H1 (cell line): ENCODE measurements around the gene KAT14. TPM values are rescaled to one million over a fixed set of nuclear protein-coding genes. Genes with fewer than 3 reads are reported as not detected.

Source experiments
- BACH1 ChIP-seq: IDR thresholded peaks from 2 replicates; pipeline ENCODE4 v1.6.1; 2012; ENCODE audit warnings: low read length, improper control_type of control experiment
- CEBPB ChIP-seq: IDR thresholded peaks from 2 replicates; pipeline ENCODE4 v1.6.1; 2012; ENCODE audit warnings: low read depth, low read length
- EP300 ChIP-seq, 2 experiments: IDR thresholded peaks; 1 replicate in 1 of 2; 2 replicates in 1 of 2; pipeline ENCODE4 v1.6.1; 2011 to 2012; ENCODE audit warnings: low read depth in 2 of 2, low read length in 2 of 2, mild to moderate bottlenecking in 2 of 2, borderline replicate concordance in 1 of 2, inconsistent platforms in 1 of 2, moderate library complexity in 1 of 2
- SAP30 ChIP-seq: fragments of 300-600 bp; sonication (generic); IDR thresholded peaks from 2 replicates; pipeline ENCODE4 v1.7.1; 2012; ENCODE audit warnings: low read length, moderate library complexity, mild to moderate bottlenecking, inconsistent platforms; ENCODE audit not compliant: insufficient read depth, insufficient replicate concordance
- SIN3A ChIP-seq, 2 experiments: IDR thresholded peaks in 1 of 2; conservative IDR thresholded peaks in 1 of 2; 2 replicates each; pipeline ENCODE4 v1.6.1; 2011 to 2012; ENCODE audit warnings: low read length in 2 of 2, improper control_type of control experiment in 1 of 2, low read depth in 1 of 2, mild to moderate bottlenecking in 1 of 2
- SRF ChIP-seq: IDR thresholded peaks from 2 replicates; pipeline ENCODE4 v1.6.1; 2011; ENCODE audit warnings: mild to moderate bottlenecking, low read depth, low read length, moderate library complexity
- SUZ12 ChIP-seq: fragments of 200-600 bp; sonication (generic); IDR thresholded peaks from 2 replicates; pipeline ENCODE4 v1.6.1; 2012; ENCODE audit warnings: mild to moderate bottlenecking, inconsistent platforms, low read length, moderate library complexity, mixed read lengths
- polyA plus RNA-seq, 7 experiments: library from polyadenylated mRNA; depleted of rRNA in 3 of 7; stranded (reverse) in 5 of 7; unstranded in 2 of 7; fragments of >200 nt in 5 of 7; fragments of 200-250 nt in 2 of 7; gene quantifications; 1 replicate in 5 of 7; 2 replicates in 1 of 7; 4 replicates in 1 of 7; pipeline versions ENCODE4 v1.2.1 to v1.2.3, GENCODE V29; 2011 to 2013; ENCODE audit warnings: missing spikeins in 2 of 7, mixed read lengths in 2 of 7
- total RNA-seq: library from RNA; stranded (reverse); fragmentation: NEBNext Ultra II Directional; extraction: Animal tissue kit (Norgen Biotek cat#: 25700); gene quantifications from 2 replicates; pipeline ENCODE4 v1.2.1, GENCODE V29; 2021
- TF ChIP-seq, protein P1 (sequence below): fragments of 300-600 bp; sonication (generic); IDR thresholded peaks from 2 replicates; pipeline ENCODE4 v1.7.1; 2012; ENCODE audit warnings: low read length, moderate library complexity, mild to moderate bottlenecking, inconsistent platforms; ENCODE audit not compliant: insufficient replicate concordance
- TF ChIP-seq, protein P2 (sequence below): IDR thresholded peaks from 2 replicates; pipeline ENCODE4 v1.6.1; 2011; ENCODE audit warnings: low read depth, mild to moderate bottlenecking, low read length; ENCODE audit not compliant: insufficient read depth

Gene KAT14
- total and polyA plus RNA-seq, 2 of the 8 experiments (the other 6 are each of a cell fraction or from before 2014, with no cell fraction given) = 17.3 to 29.3 TPM

DNA sequence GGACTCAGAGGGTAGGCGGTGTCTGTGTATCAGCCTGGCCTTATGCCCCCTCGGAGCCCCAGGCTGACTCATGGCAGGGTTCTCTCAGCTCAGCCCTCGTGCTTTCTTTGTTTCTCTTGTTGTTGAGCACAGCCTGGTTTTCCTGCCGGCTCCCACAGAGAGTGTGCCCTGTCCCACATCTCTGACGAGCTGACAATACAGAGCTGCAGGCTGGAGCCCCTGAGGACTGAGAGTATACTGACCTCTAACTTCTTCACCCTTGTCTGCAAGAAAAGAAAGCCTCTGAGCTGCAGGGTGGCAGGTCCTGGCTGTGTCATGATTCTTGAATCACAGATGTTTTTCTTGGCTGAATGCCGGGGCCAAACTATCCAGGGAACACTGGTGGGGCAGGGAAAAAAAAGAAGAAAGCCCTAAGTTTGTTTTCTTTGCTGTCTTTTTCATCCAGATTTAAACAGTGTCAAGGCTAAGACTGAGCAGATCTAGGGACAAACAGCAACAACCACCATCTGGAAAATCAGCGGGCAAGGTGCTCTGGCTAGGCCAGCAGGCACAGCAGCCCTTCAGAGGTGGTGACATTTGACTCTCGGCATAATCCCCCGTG, 87.4 kb downstream of the KAT14 start (continued):
- TF ChIP-seq, protein P1, sequence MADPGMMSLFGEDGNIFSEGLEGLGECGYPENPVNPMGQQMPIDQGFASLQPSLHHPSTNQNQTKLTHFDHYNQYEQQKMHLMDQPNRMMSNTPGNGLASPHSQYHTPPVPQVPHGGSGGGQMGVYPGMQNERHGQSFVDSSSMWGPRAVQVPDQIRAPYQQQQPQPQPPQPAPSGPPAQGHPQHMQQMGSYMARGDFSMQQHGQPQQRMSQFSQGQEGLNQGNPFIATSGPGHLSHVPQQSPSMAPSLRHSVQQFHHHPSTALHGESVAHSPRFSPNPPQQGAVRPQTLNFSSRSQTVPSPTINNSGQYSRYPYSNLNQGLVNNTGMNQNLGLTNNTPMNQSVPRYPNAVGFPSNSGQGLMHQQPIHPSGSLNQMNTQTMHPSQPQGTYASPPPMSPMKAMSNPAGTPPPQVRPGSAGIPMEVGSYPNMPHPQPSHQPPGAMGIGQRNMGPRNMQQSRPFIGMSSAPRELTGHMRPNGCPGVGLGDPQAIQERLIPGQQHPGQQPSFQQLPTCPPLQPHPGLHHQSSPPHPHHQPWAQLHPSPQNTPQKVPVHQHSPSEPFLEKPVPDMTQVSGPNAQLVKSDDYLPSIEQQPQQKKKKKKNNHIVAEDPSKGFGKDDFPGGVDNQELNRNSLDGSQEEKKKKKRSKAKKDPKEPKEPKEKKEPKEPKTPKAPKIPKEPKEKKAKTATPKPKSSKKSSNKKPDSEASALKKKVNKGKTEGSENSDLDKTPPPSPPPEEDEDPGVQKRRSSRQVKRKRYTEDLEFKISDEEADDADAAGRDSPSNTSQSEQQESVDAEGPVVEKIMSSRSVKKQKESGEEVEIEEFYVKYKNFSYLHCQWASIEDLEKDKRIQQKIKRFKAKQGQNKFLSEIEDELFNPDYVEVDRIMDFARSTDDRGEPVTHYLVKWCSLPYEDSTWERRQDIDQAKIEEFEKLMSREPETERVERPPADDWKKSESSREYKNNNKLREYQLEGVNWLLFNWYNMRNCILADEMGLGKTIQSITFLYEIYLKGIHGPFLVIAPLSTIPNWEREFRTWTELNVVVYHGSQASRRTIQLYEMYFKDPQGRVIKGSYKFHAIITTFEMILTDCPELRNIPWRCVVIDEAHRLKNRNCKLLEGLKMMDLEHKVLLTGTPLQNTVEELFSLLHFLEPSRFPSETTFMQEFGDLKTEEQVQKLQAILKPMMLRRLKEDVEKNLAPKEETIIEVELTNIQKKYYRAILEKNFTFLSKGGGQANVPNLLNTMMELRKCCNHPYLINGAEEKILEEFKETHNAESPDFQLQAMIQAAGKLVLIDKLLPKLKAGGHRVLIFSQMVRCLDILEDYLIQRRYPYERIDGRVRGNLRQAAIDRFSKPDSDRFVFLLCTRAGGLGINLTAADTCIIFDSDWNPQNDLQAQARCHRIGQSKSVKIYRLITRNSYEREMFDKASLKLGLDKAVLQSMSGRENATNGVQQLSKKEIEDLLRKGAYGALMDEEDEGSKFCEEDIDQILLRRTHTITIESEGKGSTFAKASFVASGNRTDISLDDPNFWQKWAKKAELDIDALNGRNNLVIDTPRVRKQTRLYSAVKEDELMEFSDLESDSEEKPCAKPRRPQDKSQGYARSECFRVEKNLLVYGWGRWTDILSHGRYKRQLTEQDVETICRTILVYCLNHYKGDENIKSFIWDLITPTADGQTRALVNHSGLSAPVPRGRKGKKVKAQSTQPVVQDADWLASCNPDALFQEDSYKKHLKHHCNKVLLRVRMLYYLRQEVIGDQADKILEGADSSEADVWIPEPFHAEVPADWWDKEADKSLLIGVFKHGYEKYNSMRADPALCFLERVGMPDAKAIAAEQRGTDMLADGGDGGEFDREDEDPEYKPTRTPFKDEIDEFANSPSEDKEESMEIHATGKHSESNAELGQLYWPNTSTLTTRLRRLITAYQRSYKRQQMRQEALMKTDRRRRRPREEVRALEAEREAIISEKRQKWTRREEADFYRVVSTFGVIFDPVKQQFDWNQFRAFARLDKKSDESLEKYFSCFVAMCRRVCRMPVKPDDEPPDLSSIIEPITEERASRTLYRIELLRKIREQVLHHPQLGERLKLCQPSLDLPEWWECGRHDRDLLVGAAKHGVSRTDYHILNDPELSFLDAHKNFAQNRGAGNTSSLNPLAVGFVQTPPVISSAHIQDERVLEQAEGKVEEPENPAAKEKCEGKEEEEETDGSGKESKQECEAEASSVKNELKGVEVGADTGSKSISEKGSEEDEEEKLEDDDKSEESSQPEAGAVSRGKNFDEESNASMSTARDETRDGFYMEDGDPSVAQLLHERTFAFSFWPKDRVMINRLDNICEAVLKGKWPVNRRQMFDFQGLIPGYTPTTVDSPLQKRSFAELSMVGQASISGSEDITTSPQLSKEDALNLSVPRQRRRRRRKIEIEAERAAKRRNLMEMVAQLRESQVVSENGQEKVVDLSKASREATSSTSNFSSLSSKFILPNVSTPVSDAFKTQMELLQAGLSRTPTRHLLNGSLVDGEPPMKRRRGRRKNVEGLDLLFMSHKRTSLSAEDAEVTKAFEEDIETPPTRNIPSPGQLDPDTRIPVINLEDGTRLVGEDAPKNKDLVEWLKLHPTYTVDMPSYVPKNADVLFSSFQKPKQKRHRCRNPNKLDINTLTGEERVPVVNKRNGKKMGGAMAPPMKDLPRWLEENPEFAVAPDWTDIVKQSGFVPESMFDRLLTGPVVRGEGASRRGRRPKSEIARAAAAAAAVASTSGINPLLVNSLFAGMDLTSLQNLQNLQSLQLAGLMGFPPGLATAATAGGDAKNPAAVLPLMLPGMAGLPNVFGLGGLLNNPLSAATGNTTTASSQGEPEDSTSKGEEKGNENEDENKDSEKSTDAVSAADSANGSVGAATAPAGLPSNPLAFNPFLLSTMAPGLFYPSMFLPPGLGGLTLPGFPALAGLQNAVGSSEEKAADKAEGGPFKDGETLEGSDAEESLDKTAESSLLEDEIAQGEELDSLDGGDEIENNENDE = no peak
- no peak for TF ChIP-seq CEBPB
- TF ChIP-seq EP300 (IDR thresholded peaks at IDR 0.05; ENCODE audit: borderline replicate concordance in 1 of 2, low read depth in 2 of 2, low read length in 2 of 2) = no peak
- TF ChIP-seq, protein P2, sequence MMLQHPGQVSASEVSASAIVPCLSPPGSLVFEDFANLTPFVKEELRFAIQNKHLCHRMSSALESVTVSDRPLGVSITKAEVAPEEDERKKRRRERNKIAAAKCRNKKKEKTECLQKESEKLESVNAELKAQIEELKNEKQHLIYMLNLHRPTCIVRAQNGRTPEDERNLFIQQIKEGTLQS = no peak
- TF ChIP-seq BACH1 = no peak
- TF ChIP-seq SIN3A (conservative IDR thresholded peaks at IDR 0.05 in 1 of 2, IDR thresholded peaks at IDR 0.05 in 1 of 2; ENCODE audit: low read depth in 1 of 2, low read length in 2 of 2) = no peak
- TF ChIP-seq SUZ12 = no peak
- no peak for TF ChIP-seq SRF
- TF ChIP-seq SAP30 = no peak
